ENCODE measurements around the gene BNC2. TPM values are rescaled to one million over a fixed set of nuclear protein-coding genes. Genes with fewer than 3 reads are reported as not detected.
"Not testable (repeated sequence)": the region's sequence is repeated elsewhere in the genome, so short reads cannot be mapped to it uniquely, and the experiment has no call there.

The BNC2 gene
- total RNA-seq, 1 donor from 2014 or later = 196 TPM

DNA sequence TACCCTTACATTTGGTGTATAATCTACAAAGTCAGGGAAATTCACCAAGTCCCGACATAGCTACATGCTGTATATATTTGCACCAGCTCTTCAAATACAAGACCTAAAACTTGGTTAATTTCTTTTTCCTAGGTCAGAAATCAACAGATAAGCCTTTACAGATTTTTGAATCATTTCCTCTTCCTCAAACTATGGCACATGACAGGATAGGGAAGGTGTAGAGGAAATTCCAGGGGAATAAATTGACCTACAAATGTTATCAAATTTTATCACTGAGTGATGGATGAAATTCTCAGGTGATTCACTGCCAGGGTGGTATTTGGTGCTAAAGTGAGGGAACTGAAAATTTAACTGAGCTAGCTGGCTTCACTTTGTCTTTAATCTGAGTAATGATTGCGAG lies 360.0 kb downstream of the BNC2 start:
- no peak for DNase-seq (ENCODE audit: low spot score)
- intact Hi-C loops (cut with DNase I) = no loop called here
- no peak for ATAC-seq

- DNase-seq (ENCODE audit: low spot score) (no peak), ATAC-seq (peak; percentile 37)
- intact Hi-C loops (cut with DNase I) = no loop called here
These were observed 360.5 kb downstream of the BNC2 start for GRCh38 chr9:16509997-16510396.

GRCh38 chr9:16505199-16505598 lies 365.3 kb downstream of the BNC2 start:
- no peak for DNase-seq (ENCODE audit: low spot score)
- ATAC-seq = no peak
- intact Hi-C loops (cut with DNase I) = no loop called here

DNA sequence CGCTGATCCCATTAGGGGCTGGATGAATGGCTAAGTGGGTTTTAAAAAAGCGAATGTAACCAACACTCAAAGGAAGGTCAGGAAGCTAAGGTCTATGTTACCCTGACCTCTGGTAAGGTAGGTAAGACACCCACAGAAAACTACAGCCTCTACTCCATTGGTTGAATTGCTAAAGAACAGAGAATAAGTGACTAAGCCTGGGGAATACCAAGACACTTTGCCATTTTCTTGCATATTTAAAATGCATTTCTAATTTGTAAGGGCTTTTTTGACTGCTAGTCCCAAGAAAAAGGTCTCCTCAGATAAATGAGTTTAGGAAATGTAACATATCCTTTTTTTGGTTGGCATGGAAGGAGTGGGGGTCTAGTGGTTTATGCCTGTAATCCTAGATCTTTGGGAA lies 368.7 kb downstream of the BNC2 start:
- no peak for DNase-seq (ENCODE audit: low spot score)
- intact Hi-C loops (cut with DNase I) = no loop called here
- no peak for ATAC-seq

GRCh38 chr9:16501141-16501540 lies 369.3 kb downstream of the BNC2 start:
- ATAC-seq = no peak
- intact Hi-C loops (cut with DNase I) = no loop called here
- DNase-seq (ENCODE audit: low spot score) = no peak

GRCh38 chr9:16500386-16500785 lies 370.1 kb downstream of the BNC2 start:
- intact Hi-C loops (cut with DNase I) = no loop called here
- ATAC-seq = no peak

DNA sequence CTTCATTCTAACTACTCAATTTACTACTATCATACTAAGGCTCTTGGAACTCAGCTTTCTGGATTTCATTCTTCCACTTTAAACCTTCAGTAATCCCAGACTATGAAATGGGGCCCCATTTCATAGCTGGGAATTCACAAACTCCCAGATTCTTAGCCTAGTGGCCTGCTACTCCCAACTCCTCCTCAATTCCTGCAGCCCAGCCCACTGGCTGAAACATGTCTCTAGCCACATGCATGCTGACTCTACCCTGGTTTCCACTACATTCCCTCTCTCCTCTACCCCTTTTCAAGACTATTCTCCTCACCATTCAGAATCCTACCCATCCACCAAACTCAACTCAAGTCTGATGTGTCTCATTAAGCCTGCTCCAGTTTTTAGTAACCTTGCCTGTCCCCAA lies 370.6 kb downstream of the BNC2 start:
- intact Hi-C loops (cut with DNase I) = no loop called here
- ATAC-seq (no peak), DNase-seq (ENCODE audit: low spot score) (no peak)

More at GRCh38 chr9:16500386-16500785, 370.1 kb downstream of the BNC2 start:
- DNase-seq (ENCODE audit: low spot score) = no peak

DNA sequence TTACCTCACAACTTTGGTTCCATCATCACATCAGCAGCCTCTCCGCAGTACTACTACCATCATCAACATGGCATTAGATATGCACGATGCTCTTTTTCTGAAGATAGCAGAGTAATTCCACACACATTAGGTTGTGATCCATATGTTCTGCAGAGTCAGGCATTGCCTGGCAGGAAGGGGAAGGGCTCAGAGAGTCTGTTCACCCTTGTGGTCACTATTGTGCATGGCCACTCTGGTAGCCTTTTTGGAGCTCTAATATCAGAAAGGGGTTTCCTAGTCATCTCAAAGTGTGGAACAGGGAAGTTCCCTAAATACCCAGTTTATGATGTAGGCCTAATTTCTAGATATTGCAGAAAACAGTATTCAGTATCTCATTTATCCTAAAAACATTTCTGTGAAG lies 373.6 kb downstream of the BNC2 start:
- ATAC-seq (no peak), DNase-seq (ENCODE audit: low spot score) (no peak)
- intact Hi-C loops (cut with DNase I) = no loop called here

- ATAC-seq = no peak
- DNase-seq (ENCODE audit: low spot score) = no peak
- intact Hi-C loops (cut with DNase I) = no loop called here
These were observed 382.6 kb downstream of the BNC2 start for GRCh38 chr9:16487915-16488314.

- no peak for ATAC-seq
- intact Hi-C loops (cut with DNase I) = no loop called here
- DNase-seq (ENCODE audit: low spot score) = no peak
These were observed 384.7 kb downstream of the BNC2 start for GRCh38 chr9:16485575-16486321.

GRCh38 chr9:16485160-16485559 lies 385.3 kb downstream of the BNC2 start:
- DNase-seq (ENCODE audit: low spot score) (no peak), ATAC-seq (no peak)
- intact Hi-C loops (cut with DNase I) = no loop called here

DNA sequence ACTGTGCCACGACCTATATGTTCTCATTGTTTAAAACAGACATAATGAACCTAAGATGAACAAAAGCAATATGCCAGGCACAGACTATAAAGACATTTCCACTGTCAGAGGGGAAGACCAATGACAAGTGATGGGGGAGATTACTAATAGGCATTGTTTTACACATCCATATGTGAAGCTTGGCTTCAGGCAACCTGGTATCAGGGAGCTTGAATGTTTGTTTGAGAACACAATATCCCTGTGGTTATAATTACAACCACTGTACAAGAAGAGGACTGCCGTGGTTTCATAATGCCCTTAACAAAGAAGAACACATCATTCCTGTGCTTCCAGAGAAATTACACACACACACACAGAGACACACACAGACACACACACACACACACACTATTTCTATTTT lies 385.7 kb downstream of the BNC2 start:
- ATAC-seq = no peak
- intact Hi-C loops (cut with DNase I) = no loop called here
- DNase-seq (ENCODE audit: low spot score) = no peak

DNA sequence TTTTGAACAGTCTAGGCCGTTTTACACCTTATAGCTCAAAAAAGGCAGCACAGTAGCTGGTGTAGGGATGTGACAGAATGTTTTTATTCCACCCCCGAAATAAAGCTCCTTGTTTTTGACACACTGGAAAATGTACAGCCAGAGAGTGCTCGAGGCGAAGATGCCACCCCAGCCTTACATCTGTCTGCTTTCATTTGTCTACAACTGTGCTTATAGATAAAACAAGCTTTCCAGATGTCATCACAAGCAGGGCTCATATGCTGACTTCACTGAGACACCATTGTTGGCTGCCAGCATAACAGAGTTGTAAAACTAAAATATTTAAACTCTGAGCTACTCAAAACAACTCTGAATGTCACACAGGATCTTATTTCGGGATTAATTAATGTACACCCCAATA lies 386.3 kb downstream of the BNC2 start:
- intact Hi-C loops (cut with DNase I) = no loop called here
- no peak for DNase-seq (ENCODE audit: low spot score)
- ATAC-seq = no peak

- DNase-seq (ENCODE audit: low spot score) (no peak), ATAC-seq (no peak)
- intact Hi-C loops (cut with DNase I) = no loop called here
These were observed 387.7 kb downstream of the BNC2 start for GRCh38 chr9:16482764-16483163.

GRCh38 chr9:16480584-16480983 lies 389.9 kb downstream of the BNC2 start:
- ATAC-seq; intact Hi-C loops (cut with DNase I); DNase-seq (ENCODE audit: low spot score): not testable (repeated sequence)

DNA sequence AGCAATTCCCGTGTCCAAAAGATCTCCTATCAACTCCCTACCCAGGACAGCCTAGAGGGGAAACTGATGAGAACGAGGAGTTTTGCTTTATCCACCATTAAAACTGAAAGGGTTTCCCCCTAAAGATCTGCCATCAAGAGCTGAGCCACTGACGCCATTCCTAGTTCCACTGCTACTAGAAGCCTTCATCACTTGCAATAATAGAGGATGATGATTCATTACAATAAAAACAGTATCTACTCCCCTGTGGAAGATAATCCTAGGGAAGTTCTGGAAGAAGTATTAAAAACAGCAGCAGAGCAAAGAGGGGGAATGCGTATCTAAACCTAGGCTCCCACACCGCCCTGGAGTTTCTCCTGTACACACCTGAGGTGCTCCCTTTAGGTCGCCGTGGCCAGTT lies 394.5 kb downstream of the BNC2 start:
- ATAC-seq (peak; percentile 57), DNase-seq (ENCODE audit: low spot score) (no peak)
- intact Hi-C loops (cut with DNase I) = no loop called here

DNA sequence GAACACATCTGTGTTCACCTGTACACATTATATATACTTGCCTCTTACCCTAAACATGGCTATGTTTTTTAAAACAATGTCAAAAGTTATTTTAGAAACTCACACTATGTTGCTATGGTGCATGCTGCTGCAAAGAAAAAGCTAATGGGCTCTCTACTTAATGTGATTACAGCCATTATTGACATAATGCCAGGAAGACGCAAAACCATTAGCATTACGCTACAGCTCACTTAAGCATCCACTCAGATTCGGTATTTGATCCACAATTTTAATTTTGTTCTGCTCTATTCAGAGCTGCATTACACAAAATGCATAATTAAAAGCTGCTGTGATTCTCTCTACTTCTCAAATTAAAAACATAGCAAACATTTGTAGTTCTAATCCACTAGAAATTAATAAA lies 395.2 kb downstream of the BNC2 start:
- DNase-seq (ENCODE audit: low spot score) (no peak), ATAC-seq (no peak)
- intact Hi-C loops (cut with DNase I) = no loop called here

- DNase-seq (ENCODE audit: low spot score) (no peak), ATAC-seq (no peak)
- intact Hi-C loops (cut with DNase I) = no loop called here
These were observed 401.3 kb downstream of the BNC2 start for GRCh38 chr9:16469184-16469583.

- intact Hi-C loops (cut with DNase I) = no loop called here
- no peak for DNase-seq (ENCODE audit: low spot score)
- ATAC-seq = no peak
These were observed 408.6 kb downstream of the BNC2 start for GRCh38 chr9:16461851-16462250.

DNA sequence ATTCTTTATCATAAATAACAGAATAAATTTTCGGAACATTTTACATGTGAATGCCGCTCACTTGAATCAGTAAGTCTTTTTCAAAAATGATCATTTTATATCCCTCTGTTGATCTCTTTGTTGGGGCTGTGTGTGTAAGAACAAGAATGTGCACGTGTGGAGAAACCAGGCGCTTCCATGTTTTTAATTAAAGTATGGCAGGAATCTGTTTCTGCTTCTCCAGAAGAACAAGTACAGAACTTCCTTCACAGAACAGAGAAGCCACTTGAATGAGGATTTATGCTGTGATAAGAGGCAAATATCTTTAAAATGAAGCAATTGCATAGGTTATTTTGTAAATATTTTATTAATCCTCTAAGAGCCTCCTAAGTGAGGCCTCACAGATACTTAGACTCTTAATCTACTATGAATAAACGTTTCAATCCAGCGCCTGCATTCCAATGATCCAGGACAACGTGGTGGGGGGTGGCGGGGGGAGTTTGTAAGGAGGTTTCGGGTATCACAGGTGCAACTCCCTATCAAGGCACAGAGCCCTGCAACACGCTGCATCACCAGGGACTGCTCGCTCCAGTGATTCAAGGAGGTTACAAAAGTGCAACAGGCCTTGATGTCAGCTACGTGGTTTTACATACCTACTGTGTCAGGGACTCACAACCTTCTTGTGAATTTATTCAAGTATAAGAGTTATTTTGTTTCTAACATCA lies 409.2 kb downstream of the BNC2 start:
- DNase-seq (ENCODE audit: low spot score) (no peak), ATAC-seq (no peak)
- intact Hi-C loops (cut with DNase I) = no loop called here

- ATAC-seq (no peak), DNase-seq (ENCODE audit: low spot score) (no peak)
- intact Hi-C loops (cut with DNase I) = no loop called here
These were observed 409.8 kb downstream of the BNC2 start for GRCh38 chr9:16460696-16461095.

Measured in sciatic nerve (tissue), 2 donors.